Fibroblast of villous mesenchyme (primary cell): ENCODE data around the gene UBAC1. TPM values are rescaled to one million over a fixed set of nuclear protein-coding genes. Genes with fewer than 3 reads are reported as not detected.

ENCODE experiments used
- DNase-seq: peaks from one replicate; pipeline ENCODE4 v3.0.0-alpha.2; 2010; ENCODE audit warnings: low read depth
- H3K4me3 ChIP-seq: 2 replicates; pipeline ENCODE4 v1.5.1; 2011; ENCODE audit warnings: low read depth, mild to moderate bottlenecking, low read length
- total RNA-seq: library from RNA; depleted of rRNA; stranded (reverse); fragments of >200 nt; gene quantifications from 2 replicates; pipeline ENCODE4 v1.2.3, GENCODE V29; 2012
- TF ChIP-seq, protein P1 (sequence below): IDR thresholded peaks from 2 replicates; pipeline ENCODE4 v1.5.1; 2012; ENCODE audit warnings: low read depth, mild to moderate bottlenecking, low read length; ENCODE audit not compliant: insufficient read depth

Gene UBAC1
- total RNA-seq, 1 donor, result 27.6 TPM

- TF ChIP-seq, protein P1, sequence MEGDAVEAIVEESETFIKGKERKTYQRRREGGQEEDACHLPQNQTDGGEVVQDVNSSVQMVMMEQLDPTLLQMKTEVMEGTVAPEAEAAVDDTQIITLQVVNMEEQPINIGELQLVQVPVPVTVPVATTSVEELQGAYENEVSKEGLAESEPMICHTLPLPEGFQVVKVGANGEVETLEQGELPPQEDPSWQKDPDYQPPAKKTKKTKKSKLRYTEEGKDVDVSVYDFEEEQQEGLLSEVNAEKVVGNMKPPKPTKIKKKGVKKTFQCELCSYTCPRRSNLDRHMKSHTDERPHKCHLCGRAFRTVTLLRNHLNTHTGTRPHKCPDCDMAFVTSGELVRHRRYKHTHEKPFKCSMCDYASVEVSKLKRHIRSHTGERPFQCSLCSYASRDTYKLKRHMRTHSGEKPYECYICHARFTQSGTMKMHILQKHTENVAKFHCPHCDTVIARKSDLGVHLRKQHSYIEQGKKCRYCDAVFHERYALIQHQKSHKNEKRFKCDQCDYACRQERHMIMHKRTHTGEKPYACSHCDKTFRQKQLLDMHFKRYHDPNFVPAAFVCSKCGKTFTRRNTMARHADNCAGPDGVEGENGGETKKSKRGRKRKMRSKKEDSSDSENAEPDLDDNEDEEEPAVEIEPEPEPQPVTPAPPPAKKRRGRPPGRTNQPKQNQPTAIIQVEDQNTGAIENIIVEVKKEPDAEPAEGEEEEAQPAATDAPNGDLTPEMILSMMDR, result no peak
- DNase-seq, result no peak
- H3K4me3 ChIP-seq, result no peak overlapping the region
Measured at GRCh38 chr9:135993765-135994500, 32.8 kb upstream of the UBAC1 start.

GRCh38 chr9:135993409-135993742, 32.2 kb upstream of the UBAC1 start:
- TF ChIP-seq, protein P1, result no peak
- no peak for DNase-seq
- no peak overlapping the region for H3K4me3 ChIP-seq

- DNase-seq, result peak; percentile 93
- H3K4me3 ChIP-seq, result peak overlapping the region; percentile 51
- TF ChIP-seq, protein P1, result peak; percentile 13
Measured at GRCh38 chr9:135992486-135993408, 31.6 kb upstream of the UBAC1 start.

- no peak overlapping the region for H3K4me3 ChIP-seq
- TF ChIP-seq, protein P1, result no peak
- no peak for DNase-seq
Measured at GRCh38 chr9:135991771-135992170, 30.6 kb upstream of the UBAC1 start.

- TF ChIP-seq, protein P1, result no peak
Measured at GRCh38 chr9:135990468-135991429, 29.6 kb upstream of the UBAC1 start.

More at GRCh38 chr9:135990468-135991429, 29.6 kb upstream of the UBAC1 start:
- H3K4me3 ChIP-seq, result no peak overlapping the region
- peak; percentile 80 for DNase-seq
